ENCODE data around the gene CBFA2T2.
"Not testable (repeated sequence)": the region's sequence is repeated elsewhere in the genome, so short reads cannot be mapped to it uniquely, and the experiment has no call there.

CBFA2T2 gene

DNA sequence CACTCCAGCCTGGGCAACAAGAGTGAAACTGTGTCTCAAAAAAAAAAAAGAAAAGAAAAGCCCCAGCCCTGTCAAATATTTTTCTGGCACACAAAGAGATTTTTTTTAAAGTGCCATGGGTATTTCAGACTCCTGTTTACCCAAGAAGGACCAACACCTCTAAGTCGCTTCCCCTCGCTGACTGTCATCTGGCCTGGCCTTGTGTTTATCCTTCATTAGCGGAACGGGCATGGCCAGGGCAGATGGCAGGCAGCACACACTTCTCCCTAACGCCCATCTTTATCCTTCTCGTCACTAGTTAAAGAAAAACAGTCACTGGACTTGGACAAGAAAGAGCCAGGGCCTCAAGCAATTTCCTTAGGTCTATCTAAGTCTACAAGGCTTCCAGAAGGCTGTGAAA is 7.3 kb upstream of the CBFA2T2 start:
- TF ChIP-seq, protein P1, sequence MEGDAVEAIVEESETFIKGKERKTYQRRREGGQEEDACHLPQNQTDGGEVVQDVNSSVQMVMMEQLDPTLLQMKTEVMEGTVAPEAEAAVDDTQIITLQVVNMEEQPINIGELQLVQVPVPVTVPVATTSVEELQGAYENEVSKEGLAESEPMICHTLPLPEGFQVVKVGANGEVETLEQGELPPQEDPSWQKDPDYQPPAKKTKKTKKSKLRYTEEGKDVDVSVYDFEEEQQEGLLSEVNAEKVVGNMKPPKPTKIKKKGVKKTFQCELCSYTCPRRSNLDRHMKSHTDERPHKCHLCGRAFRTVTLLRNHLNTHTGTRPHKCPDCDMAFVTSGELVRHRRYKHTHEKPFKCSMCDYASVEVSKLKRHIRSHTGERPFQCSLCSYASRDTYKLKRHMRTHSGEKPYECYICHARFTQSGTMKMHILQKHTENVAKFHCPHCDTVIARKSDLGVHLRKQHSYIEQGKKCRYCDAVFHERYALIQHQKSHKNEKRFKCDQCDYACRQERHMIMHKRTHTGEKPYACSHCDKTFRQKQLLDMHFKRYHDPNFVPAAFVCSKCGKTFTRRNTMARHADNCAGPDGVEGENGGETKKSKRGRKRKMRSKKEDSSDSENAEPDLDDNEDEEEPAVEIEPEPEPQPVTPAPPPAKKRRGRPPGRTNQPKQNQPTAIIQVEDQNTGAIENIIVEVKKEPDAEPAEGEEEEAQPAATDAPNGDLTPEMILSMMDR (IDR thresholded peaks at IDR 0.05; ENCODE audit: low read depth, low read length, missing control alignments), result no peak
- DNase-seq (ENCODE audit: low read depth), result no peak
- H3K4me3 ChIP-seq (ENCODE audit: low read depth, low read length), result no peak overlapping the region
- in situ Hi-C loops (cut with HindIII; ENCODE audit: low sequenced_read_pairs), result no loop called here

DNA sequence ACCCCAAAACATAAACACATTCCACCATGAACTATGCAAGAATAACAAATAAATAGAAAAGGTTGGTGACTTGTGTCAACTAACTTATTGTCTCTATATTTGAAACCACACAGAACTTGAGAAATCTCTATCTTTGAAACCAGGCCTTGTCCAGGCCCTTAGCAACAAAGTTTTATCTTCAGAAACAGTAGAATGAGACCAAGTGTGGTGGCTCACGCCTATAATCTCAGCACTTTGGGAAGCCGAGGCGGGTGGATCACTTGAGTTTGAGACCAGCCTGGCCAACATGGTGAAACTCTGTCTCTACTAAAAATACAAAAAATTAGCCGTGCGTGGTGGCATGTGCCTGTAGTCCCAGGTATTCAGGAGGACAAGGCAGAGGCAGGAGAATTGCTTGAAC is 6.7 kb upstream of the CBFA2T2 start:
- DNase-seq (ENCODE audit: low read depth); H3K4me3 ChIP-seq (ENCODE audit: low read depth, low read length); in situ Hi-C loops (cut with HindIII; ENCODE audit: low sequenced_read_pairs): not testable (repeated sequence)

DNA sequence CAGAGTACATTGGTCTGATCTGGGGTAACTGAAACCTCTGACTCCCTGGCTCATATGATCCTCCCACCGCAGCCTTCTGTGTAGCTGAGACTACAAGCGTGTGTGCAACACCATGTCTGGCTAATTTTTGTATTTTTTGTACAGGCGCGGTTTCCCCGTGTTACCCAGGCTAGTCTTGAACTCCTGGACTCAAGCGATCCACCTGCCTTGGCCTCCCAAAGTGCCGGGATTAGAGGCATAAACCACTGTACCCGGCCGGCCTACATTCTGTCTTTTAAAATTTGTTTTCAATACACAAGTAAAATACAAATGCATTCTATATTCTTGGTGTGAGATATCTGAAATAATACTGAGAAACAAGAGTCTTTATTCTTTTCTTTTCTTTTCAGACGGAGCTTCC is 1.7 kb upstream of the CBFA2T2 start:
- no peak overlapping the region for H3K4me3 ChIP-seq (ENCODE audit: low read depth, low read length)
- DNase-seq (ENCODE audit: low read depth), result no peak
- in situ Hi-C loops (cut with HindIII; ENCODE audit: low sequenced_read_pairs), result no loop called here
- TF ChIP-seq, protein P1 (IDR thresholded peaks at IDR 0.05; ENCODE audit: low read depth, low read length, missing control alignments), result no peak

DNA sequence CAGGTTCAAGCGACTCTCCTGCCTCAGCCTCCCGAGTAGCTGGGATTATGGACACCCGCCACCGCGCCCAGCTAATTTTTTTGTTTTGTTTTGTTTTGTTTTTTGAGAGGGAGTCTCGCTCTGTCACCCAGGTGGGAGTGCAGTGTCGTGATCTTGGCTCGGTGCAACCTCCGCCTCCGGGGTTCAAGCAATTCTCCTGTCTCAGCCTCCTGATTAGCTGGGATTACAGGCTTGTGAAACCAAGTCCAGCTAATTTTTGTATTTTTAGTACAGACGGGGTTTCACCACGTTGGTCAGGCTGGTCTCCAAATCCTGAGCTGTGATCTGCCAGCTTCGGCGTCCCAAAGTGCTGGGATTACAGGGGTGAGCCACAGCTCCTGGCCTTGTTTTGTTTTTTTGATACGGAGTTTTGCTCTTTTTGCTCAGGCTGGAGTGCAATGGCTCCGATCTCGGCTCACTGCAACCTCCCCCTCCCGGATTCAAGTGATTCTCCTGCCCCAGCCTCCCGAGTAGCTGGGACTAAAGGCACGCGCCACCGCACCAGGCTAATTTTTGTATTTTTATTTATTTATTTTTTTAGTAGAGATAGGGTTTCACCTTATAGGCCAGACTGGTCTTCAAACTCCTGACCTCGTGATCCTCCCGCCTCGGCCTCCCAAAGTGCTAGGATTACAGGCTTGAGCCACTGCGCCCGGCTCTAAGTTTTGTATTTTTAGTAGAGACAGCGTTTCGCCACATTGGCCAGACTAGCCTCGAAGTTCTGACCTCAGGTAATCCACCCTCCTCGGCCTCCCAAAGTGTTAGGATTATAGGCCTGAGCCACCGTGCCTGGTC is 1.0 kb upstream of the CBFA2T2 start:
- DNase-seq (ENCODE audit: low read depth); in situ Hi-C loops (cut with HindIII; ENCODE audit: low sequenced_read_pairs): not testable (repeated sequence)
- H3K4me3 ChIP-seq (ENCODE audit: low read depth, low read length), result peak overlapping the region; percentile 85

DNA sequence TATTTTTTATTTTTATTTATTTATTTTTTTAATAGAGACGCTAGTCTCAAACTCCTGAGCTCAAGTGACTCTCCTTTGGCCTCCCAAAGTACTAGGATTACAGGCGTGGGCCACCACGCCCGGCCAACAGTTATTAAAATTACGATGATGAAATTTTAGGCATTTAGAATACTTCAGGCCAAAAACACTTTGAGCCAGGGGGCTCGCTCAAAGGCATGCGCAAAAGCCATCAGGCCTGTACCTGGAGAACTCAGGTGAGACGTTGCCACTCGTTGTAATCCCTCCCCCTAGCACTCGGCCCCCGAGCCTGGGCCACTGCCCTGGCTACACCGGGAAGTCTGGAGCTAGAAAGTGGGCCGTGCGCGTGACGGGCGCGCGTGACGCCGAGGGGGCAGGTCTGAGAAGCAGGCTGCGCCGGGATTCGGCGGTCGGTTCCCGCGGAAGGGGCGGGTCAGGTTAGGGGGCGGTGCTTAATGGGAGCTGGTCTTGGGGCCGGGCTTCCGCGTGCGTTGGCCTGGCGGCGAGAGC is 337 bp upstream of the CBFA2T2 start:
- peak; percentile 88 for DNase-seq (ENCODE audit: low read depth)
- in situ Hi-C loops (cut with HindIII; ENCODE audit: low sequenced_read_pairs), result no loop called here
- H3K4me3 ChIP-seq (ENCODE audit: low read depth, low read length), result peak overlapping the region; percentile 85
- TF ChIP-seq, protein P1 (IDR thresholded peaks at IDR 0.05; ENCODE audit: low read depth, low read length, missing control alignments), result no peak

DNA sequence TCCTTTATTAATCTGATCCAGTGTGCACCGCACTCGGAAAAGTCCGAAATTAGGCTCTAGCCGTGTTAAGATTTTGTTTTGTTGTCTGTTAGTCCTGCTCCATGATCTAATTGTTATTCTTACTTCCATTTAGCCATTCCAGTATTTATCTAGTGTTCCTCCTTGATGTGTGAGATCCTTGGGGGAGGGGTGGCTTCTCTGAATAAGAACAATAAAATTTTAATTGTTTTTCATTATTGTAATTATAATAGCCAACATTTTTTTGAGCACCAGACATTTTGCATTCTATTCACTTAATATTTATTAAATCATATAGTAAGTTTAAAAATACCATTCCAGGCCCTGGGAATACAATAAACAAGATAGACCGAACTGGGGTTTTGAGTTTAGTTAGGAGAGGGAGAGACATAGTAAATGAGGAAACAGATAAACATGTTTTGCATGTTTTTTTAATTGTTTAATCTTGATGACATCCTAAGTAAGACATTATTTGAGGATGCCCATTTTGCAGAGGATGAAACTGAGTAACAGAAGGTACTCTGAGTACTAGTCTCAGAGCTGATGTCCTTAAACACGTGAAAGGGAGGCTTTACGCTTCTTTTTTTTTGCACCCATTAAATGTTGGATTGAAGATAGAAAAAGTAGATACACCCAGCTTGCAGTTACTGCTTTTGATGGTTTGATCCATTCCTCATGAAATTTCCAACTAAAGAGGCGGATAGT is 1.2 kb downstream of the CBFA2T2 start:
- DNase-seq (ENCODE audit: low read depth), result no peak
- H3K4me3 ChIP-seq (ENCODE audit: low read depth, low read length), result peak overlapping the region; percentile 85
- TF ChIP-seq, protein P1 (IDR thresholded peaks at IDR 0.05; ENCODE audit: low read depth, low read length, missing control alignments), result no peak
- in situ Hi-C loops (cut with HindIII; ENCODE audit: low sequenced_read_pairs), result no loop called here

DNA sequence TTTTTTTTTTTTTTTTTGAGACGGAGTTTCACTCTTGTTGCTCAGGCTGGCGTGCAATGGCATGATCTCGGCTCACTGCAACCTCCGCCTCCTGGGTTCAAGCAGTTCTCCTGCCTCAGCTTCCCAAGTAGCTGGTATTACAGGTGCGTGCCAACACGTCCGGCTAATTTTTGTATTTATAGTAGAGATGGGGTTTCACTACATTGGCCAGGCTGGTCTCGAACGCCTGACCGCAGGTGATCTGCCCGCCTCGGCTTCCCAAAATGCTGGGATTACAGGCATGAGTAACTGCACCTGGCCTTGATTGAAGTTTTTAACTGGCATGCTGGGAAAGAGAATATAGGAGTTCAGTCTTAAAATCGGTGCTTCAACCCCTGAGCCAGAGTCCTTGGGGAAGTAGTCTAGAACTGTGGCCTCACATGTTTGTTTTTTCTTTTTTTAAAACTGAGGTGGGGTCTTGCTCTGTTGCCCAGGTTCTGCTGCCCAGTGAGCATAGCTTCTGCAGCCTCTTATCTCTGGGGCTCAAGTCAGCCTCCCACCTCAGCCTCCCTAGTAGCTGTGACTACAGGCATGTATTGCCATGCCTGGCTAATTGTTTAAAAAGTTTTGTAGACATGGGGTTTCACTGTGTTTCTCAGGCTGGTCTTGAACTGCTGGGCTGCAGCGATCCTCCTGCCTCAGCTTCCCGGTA is 3.3 kb downstream of the CBFA2T2 start:
- DNase-seq (ENCODE audit: low read depth), result no peak
- in situ Hi-C loops (cut with HindIII; ENCODE audit: low sequenced_read_pairs), result no loop called here
- H3K4me3 ChIP-seq (ENCODE audit: low read depth, low read length), result no peak overlapping the region
- TF ChIP-seq, protein P1 (IDR thresholded peaks at IDR 0.05; ENCODE audit: low read depth, low read length, missing control alignments), result no peak

DNA sequence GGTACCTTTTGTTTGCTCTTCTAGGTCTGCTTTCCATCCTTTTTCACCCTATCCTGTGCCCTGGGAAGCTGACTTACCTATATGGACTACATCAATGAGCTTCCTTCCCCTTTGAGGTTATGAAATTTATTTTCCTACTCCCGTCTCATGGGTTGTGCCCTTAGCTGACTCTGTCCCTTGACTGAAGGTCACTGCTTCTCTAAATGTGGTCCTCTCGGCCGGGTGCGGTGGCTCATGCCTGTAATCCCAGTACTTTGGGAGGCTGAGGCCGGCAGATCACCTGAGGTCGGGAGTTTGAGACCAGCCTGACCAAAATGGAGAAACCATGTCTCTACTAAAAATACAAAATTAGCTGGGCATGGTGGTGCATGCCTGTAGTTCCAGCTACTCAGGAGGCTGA is 6.9 kb downstream of the CBFA2T2 start:
- in situ Hi-C loops (cut with HindIII; ENCODE audit: low sequenced_read_pairs); DNase-seq (ENCODE audit: low read depth); H3K4me3 ChIP-seq (ENCODE audit: low read depth, low read length): not testable (repeated sequence)
